Natural killer cell (primary cell): Measurements from ENCODE around the gene PNCK. TPM values are rescaled to one million over a fixed set of nuclear protein-coding genes. Genes with fewer than 3 reads are reported as not detected.

Source experiments
- ATAC-seq, 3 donors: fragments of 150-1000 bp in 2 of 3; fragments of 200-7000 bp in 1 of 3; cut with Tn5 transposase; 1 replicate in 1 of 3; 2 replicates in 2 of 3; pipeline ENCODE4 v1.10.0; 2021; ENCODE audit warnings: mild to moderate bottlenecking in 2 of 3, moderate library complexity in 2 of 3
- DNase-seq, 2 donors: peaks; one replicate each; pipeline versions ENCODE4 v3.0.0 to v3.0.0-alpha.2; 2013 to 2021; ENCODE audit warnings: mixed read lengths in 1 of 2
- H3K27ac ChIP-seq: one replicate; pipeline ENCODE4 v1.5.1; 2013; ENCODE audit warnings: mild to moderate bottlenecking, low read length
- H3K27me3 ChIP-seq: one replicate; pipeline ENCODE4 v1.6.1; 2013; ENCODE audit warnings: low read length; ENCODE audit not compliant: control insufficient read depth, insufficient read depth
- H3K36me3 ChIP-seq: one replicate; pipeline ENCODE4 v1.6.1; 2013; ENCODE audit warnings: low read length; ENCODE audit not compliant: control insufficient read depth, insufficient read depth
- H3K4me1 ChIP-seq: one replicate; pipeline ENCODE4 v1.6.1; 2013; ENCODE audit warnings: low read length; ENCODE audit not compliant: control insufficient read depth, insufficient read depth
- H3K4me3 ChIP-seq: one replicate; pipeline ENCODE4 v1.5.1; 2013; ENCODE audit warnings: low read length
- H3K9me3 ChIP-seq: one replicate; pipeline ENCODE4 v1.6.1; 2013; ENCODE audit warnings: low read length; ENCODE audit not compliant: control insufficient read depth, insufficient read depth
- H3K27ac Mint-ChIP-seq, 2 donors: one replicate each; pipeline ENCODE4 v1.8.0; 2022; ENCODE audit warnings: mild to moderate bottlenecking in 2 of 2, mixed read lengths in 2 of 2, moderate library complexity in 1 of 2
- H3K27me3 Mint-ChIP-seq, 2 donors: one replicate each; pipeline ENCODE4 v1.8.0; 2022; ENCODE audit warnings: low read depth in 2 of 2, mixed read lengths in 2 of 2
- H3K36me3 Mint-ChIP-seq: one replicate; pipeline ENCODE4 v1.8.0; 2022; ENCODE audit warnings: mixed read lengths
- H3K4me1 Mint-ChIP-seq, 2 donors: one replicate each; pipeline ENCODE4 v1.8.0; 2022; ENCODE audit warnings: mixed read lengths in 2 of 2
- H3K4me3 Mint-ChIP-seq: one replicate; pipeline ENCODE4 v1.8.0; 2022; ENCODE audit warnings: mild to moderate bottlenecking, moderate library complexity, mixed read lengths
- H3K9me3 Mint-ChIP-seq, 2 donors: one replicate each; pipeline ENCODE4 v1.8.0; 2022; ENCODE audit warnings: mixed read lengths in 2 of 2
- CTCF ChIP-seq: fragments of 200-600 bp; IDR thresholded peaks from one replicate; pipeline ENCODE4 v1.8.0; 2022; ENCODE audit warnings: antibody characterized with exemption
- WGBS: methylation state at CpG from one replicate; pipeline ENCODE4 v1.1.7; 2013; ENCODE audit warnings: missing lambda C conversion rate; ENCODE audit not compliant: insufficient coverage; 5-methylcytosine and 5-hydroxymethylcytosine counted together
- intact Hi-C: fragments of 100-400 bp; cut with micrococcal nuclease; formaldehyde crosslinking; loops from one replicate; pipeline ENCODE4 v1.14.2; 2022
- total RNA-seq, 4 donors: library from RNA; stranded (reverse); fragments of 120-200 nt in 1 of 4; gene quantifications; one replicate each; pipeline versions ENCODE4 v1.2.3 to v1.2.4, GENCODE V29; 2013 to 2022

PNCK gene
- total RNA-seq, 3 donors from 2014 or later (not counting 1 experiment from before 2014, with no cell fraction given) = 0.66 to 1.1 (median 0.97) TPM

- 78% methylated on average over 16 of the region's 17 CpGs for WGBS
- no peak for DNase-seq
Observed at GRCh38 chrX:153648358-153649177, 25.0 kb downstream of the PNCK start.

DNA sequence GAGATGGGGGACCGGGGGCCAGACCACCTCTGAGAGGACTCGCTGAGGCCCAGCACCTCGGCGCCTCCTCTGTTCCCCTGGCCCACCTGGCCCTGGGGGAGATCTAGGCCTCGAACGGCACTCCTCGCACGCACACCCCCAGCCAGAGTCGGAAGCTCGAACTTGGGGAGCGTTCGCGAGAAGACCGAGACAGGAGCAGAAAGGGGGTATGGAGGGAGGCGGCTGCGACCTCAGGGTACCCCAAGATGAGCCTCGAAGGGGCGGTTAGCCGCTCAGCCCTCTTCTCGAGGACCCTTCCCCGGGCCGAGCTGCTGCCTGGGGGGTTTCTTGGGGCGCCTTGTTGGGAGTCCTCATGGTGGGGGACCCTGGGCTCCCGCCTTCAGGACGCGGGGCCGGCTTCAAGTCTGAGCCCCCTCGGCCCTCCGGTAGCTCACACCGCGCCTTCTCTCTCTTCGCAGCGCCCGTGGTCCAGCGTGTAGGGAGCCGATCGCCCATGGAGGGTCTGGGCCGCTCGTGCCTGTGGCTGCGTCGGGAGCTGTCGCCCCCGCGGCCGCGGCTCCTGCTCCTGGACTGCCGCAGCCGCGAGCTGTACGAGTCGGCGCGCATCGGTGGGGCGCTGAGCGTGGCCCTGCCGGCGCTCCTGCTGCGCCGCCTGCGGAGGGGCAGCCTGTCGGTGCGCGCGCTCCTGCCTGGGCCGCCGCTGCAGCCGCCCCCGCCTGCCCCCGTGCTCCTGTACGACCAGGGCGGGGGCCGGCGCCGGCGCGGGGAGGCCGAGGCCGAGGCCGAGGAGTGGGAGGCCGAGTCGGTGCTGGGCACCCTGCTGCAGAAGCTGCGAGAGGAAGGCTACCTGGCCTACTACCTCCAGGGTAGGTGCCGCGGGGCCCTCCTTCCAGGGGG is 25.9 kb downstream of the PNCK start:
- H3K27me3 ChIP-seq = peaks cover 10% of the 10 kb centered on the region

More at GRCh38 chrX:153648358-153649177, 25.0 kb downstream of the PNCK start:
- no peak for ATAC-seq
- Mint-ChIP-seq H3K4me1 (no peaks in the 10 kb centered on the region), H3K9me3 (no peaks in the 10 kb centered on the region), H3K36me3 (no peaks in the 10 kb centered on the region), H3K27me3 (peaks cover 9 to 16% of the 10 kb centered on the region in 2 donors), H3K27ac (no peak overlapping the region), H3K4me3 (no peak overlapping the region)
- no peak overlapping the region for H3K27ac ChIP-seq
- no peak overlapping the region for H3K4me3 ChIP-seq
- no peak for TF ChIP-seq CTCF
- H3K27me3 ChIP-seq = peaks cover 7% of the 10 kb centered on the region
- no peaks in the 10 kb centered on the region for H3K9me3 ChIP-seq
- intact Hi-C loops = no loop called here
- peaks cover 14% of the 10 kb centered on the region for H3K4me1 ChIP-seq
- H3K36me3 ChIP-seq = no peaks in the 10 kb centered on the region

GRCh38 chrX:153646620-153647373 is 26.8 kb downstream of the PNCK start, which contains the start of gene DUSP9:
TSS of gene DUSP9 (plus strand) at chrX:153647203. CDS start at chrX:153647954, 751 bp downstream.
- no peaks in the 10 kb centered on the region for H3K36me3 Mint-ChIP-seq
- Histone ChIP-seq H3K27me3 (peaks cover 10% of the 10 kb centered on the region), H3K36me3 (no peaks in the 10 kb centered on the region), H3K9me3 (no peaks in the 10 kb centered on the region), H3K4me1 (peaks cover 17% of the 10 kb centered on the region), H3K27ac (no peak within 1 kb of the TSS), H3K4me3 (no peak within 1 kb of the TSS)
- TF ChIP-seq CTCF = no peak
- intact Hi-C loops = no loop called here
- H3K4me1 Mint-ChIP-seq = no peaks in the 10 kb centered on the region
- DNase-seq (peak in 1 of 2 donors; percentile 37), ATAC-seq (peak in 1 of 3 donors; percentile 37)
- WGBS = 4% methylated on average over 53 of the region's 53 CpGs
- peaks cover 5 to 18% of the 10 kb centered on the region in 2 donors for H3K27me3 Mint-ChIP-seq
- H3K27ac Mint-ChIP-seq = no peak within 1 kb of the TSS
- H3K9me3 Mint-ChIP-seq = no peaks in the 10 kb centered on the region
- peak within 1 kb of the TSS; percentile 35 for H3K4me3 Mint-ChIP-seq

More for the DNA sequence above, 25.9 kb downstream of the PNCK start:
- H3K27me3 Mint-ChIP-seq = peaks cover 9 to 21% of the 10 kb centered on the region in 2 donors
- WGBS = 7% methylated on average over 79 of the region's 85 CpGs
- no peak overlapping the region for H3K27ac Mint-ChIP-seq
- no peaks in the 10 kb centered on the region for H3K9me3 ChIP-seq
- ATAC-seq (no peak), DNase-seq (no peak)
- no peaks in the 10 kb centered on the region for H3K9me3 Mint-ChIP-seq
- H3K4me1 ChIP-seq = peaks cover 17% of the 10 kb centered on the region
- no peaks in the 10 kb centered on the region for H3K4me1 Mint-ChIP-seq
- H3K36me3 ChIP-seq = no peaks in the 10 kb centered on the region
- TF ChIP-seq CTCF = no peak
- intact Hi-C loops = no loop called here
- no peaks in the 10 kb centered on the region for H3K36me3 Mint-ChIP-seq
- no peak overlapping the region for H3K27ac ChIP-seq
- no peak overlapping the region for H3K4me3 ChIP-seq
- peak overlapping the region; percentile 35 for H3K4me3 Mint-ChIP-seq
